Occipital lobe (tissue), 2 donors: ENCODE results near the gene FXYD6. TPM values are rescaled to one million over a fixed set of nuclear protein-coding genes. Genes with fewer than 3 reads are reported as not detected.

Source experiments
- DNase-seq: peaks from one replicate; lab custom pipeline; 2025; lab: John Stamatoyannopoulos, UW
- total RNA-seq: library from RNA; depleted of rRNA; stranded (reverse); fragments of >200 nt; gene quantifications from one replicate; pipeline ENCODE4 v1.2.3, GENCODE V29; 2014

The FXYD6 gene
- total RNA-seq, 1 donor from 2014 or later: 107 TPM

DNA sequence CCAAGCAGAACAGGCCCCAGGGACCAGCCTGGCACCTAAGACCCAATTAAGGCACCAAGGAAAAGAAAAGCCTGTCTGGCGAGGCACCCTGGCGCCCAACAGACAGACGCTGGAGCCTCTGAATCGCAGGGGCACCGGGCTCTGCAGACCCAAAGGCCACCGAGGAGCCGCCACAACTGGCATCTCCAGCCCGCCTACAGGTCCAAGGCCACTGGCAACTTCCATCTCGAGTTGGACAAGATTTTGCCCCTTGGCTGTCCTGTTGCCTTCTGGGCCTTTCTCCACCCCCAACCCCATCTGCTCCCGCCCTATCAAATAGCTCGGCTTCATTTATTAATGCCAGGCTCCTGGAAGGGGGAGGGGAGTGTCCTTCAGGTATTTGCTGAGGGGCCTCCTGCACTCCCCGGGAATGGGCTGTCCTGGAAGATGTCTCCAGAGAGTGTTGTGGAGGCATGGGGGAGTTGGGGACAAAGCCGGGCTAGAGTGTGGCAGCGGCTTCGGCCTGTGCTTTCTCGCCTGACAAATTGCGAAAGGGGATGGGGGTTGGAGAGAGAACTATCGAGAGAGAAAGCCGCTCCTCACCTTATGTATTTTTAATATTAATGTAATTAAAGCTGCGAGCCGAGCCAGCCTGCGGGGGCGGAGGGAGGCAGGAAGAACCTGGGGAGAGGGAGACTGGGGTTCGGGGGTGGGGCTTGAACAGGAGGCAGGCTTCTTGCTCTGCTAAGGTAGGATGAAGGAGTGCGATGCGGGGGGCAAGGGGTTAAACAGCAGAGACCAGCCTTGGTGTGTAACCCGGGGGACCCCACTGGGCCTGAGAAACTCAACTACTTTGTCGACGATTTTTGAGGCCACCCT is 81.5 kb downstream of the FXYD6 start:
- no peak for DNase-seq

DNA sequence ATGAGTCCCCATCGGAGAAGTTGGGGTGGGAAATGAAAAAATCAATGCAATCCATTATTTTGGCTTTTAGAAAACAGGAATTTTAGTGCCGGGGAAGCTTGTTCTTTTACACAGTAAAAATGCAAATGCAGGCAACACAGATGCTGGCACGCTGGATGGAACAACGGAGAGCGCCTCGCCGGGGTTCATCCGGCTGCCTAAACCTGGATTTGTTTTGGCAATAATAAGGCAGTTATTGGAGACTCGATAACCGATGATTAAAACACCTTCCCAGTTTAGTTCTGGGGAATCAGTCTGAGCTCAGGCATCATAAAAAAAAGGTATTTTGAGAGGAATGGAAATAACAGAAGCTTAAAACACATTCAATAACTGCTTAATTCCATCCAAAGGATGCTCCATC is 82.3 kb downstream of the FXYD6 start:
- peak; percentile 35 for DNase-seq

DNA sequence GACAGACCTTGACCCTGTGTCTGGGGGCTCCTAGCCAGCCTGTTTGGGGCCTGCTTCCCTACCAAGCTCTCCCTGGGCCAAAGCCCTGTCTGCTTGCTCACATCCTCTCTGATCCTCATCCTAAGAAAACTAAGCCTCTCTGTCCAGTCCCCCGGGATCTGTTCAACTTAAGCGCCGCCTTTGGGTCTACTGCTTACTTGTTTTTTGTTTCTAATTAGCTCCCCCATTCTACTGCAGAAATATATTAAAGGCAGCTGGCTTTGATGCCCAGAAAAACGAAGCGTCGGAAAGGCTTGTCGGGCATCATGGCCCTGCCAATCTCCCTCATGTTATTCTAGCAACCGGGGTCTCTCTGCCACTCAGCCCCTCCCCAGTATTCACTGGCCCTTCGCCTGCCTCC is 82.9 kb downstream of the FXYD6 start:
- DNase-seq: no peak

DNA sequence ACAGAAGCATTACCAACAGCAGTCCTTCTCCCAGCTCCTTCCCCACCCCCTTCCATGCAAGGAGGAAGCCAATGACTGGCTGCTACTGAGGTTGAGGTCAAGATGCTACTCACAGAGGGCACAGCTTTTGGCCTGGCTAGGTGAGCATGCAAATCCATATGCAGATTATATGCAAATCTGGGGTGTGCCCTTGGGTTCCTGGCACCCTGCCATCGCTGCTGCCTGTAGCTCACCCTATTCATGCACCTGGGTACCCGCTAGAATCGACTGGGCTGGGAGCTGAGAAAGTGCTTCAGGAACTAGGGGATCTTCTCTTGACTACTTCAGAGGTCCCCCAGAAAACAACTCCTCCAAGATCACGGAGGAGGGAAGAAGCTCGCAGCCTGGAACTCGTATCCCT is 83.5 kb downstream of the FXYD6 start:
- no peak for DNase-seq

DNA sequence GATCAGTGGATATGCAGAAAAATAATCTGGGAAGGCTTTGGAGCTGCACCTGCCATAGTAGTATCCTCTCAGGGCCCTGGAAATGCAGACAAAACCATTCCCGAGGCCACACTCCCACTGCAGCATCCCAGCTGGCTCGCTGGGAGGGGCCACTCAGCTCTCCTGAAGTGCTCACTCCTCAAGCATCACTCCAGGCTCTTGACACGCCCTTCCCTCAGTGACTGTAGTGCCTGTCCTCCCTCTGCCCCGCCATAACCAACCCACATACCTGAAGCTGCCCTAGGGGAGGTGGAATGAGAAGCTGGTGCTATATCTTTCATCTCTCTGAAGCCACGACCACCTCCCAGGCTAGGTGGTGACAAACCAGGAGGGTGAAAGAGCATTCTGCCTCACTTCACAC is 84.2 kb downstream of the FXYD6 start:
- no peak for DNase-seq

DNA sequence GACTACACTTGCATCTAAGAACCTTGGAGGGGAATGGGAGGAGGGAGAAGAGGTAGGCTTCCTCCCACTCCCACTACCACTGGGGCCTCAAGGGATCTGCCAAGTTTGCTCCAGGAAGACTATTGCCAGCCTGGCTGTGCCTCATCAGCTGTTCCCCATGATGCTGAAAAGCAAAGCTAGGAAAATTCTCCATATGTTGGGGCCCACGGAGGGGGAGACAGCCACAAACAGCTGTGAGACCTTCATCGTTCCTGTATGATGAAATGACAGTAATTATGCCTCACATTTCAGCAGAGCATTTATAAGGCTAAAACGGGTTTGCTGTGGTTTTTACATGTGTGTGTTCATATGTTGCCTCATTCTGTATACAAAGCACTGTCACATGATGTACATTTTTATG is 86.2 kb downstream of the FXYD6 start:
- no peak for DNase-seq

DNA sequence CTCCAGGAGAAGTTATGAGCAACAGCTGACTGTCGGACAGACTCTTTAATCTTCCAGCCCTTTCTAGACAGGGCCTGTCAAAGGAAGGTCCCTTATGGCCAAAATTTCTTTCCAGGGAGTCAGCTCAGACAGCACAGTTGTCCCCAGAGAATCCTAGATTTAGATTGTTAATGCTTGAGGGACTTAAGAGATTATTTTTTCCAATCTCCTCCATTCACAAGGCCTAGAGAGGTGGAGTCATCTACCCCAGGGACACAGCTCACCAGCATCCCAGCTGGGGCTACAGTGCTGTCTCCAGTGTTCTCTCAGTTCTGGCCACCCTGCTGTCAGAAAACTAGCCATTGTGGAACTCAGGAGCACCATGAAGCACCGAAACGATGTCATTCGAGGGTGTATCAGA is 87.2 kb downstream of the FXYD6 start:
- no peak for DNase-seq

Other genes starting within 250 kb of the FXYD6 start
- 7.6 TPM for gene DSCAML1, start 79.4 kb downstream of the FXYD6 start, total RNA-seq
- 0.62 TPM for gene FXYD2, start 51.9 kb downstream of the FXYD6 start, total RNA-seq
- gene TMPRSS13, start 52.7 kb upstream of the FXYD6 start, total RNA-seq: 0.47 TPM
- 6.7 TPM for gene IL10RA, start 109.7 kb upstream of the FXYD6 start, total RNA-seq
- not detected for gene TMPRSS4, start 200.4 kb upstream of the FXYD6 start, total RNA-seq
- not detected for gene SMIM35, start 210.3 kb upstream of the FXYD6 start, total RNA-seq